Subcutaneous abdominal adipose tissue (tissue), 5 donors: ENCODE measurements around the gene RALB.
"Not testable (repeated sequence)": the region's sequence is repeated elsewhere in the genome, so short reads cannot be mapped to it uniquely, and the experiment has no call there.

Source experiments
- H3K27ac ChIP-seq: one replicate; pipeline ENCODE4 v1.7.0; 2013; ENCODE audit warnings: low read depth, mild to moderate bottlenecking, inconsistent platforms, low read length, moderate library complexity
- H3K27me3 ChIP-seq, 5 donors: one replicate each; pipeline ENCODE4 v1.7.0; 2013; ENCODE audit warnings: low read length in 5 of 5, inconsistent platforms in 1 of 5; ENCODE audit not compliant: control insufficient read depth in 5 of 5, insufficient read depth in 4 of 5
- H3K36me3 ChIP-seq, 5 donors: one replicate each; pipeline ENCODE4 v1.7.0; 2013; ENCODE audit warnings: low read length in 5 of 5; ENCODE audit not compliant: control insufficient read depth in 5 of 5, insufficient read depth in 5 of 5
- H3K4me1 ChIP-seq, 5 donors: one replicate each; pipeline ENCODE4 v1.7.0; 2013; ENCODE audit warnings: low read length in 5 of 5, mild to moderate bottlenecking in 3 of 5, moderate library complexity in 1 of 5; ENCODE audit not compliant: control insufficient read depth in 5 of 5, insufficient read depth in 5 of 5
- H3K4me3 ChIP-seq, 5 donors: one replicate each; pipeline ENCODE4 v1.7.0; 2013; ENCODE audit warnings: low read length in 5 of 5, low read depth in 1 of 5
- H3K9ac ChIP-seq, 5 donors: one replicate each; pipeline ENCODE4 v1.7.0; 2013; ENCODE audit warnings: low read length in 5 of 5, mild to moderate bottlenecking in 4 of 5, moderate library complexity in 3 of 5
- H3K9me3 ChIP-seq, 5 donors: one replicate each; pipeline ENCODE4 v1.7.0; 2013; ENCODE audit warnings: low read length in 5 of 5; ENCODE audit not compliant: control insufficient read depth in 5 of 5
- donor health status: healthy.
- donor health status: healthy.
- donor health status: healthy.
- donor health status: healthy.
- donor health status: healthy.

The RALB gene

DNA sequence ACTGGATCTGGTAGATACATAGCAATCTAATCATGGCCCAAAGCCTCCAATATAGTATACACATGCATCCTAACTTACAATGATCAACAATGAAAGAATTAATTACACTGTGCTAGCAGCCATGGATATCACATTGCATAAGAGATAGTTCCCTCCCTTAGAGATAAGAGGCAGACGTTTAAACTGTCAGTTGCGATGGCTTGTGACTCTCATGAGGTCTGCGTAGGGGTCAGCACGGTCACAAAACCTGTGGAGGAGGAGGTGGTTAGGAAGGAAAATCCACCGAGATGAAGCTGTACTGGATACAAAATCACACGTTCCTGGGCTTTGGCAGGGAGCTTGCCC lies 800 bp upstream of the RALB start:
- Histone ChIP-seq H3K4me1 (peaks cover 12 to 50% (median 34%) of the 10 kb centered on the region in 5 donors), H3K9ac (peak overlapping the region in 2 of 5 donors; percentile 66 to 67), H3K27me3 (no peaks in the 10 kb centered on the region), H3K9me3 (no peaks in the 10 kb centered on the region), H3K4me3 (peak overlapping the region; percentile 71 to 91 (median 80)), H3K27ac (peak overlapping the region; percentile 37), H3K36me3 (no peaks in the 10 kb centered on the region)

DNA sequence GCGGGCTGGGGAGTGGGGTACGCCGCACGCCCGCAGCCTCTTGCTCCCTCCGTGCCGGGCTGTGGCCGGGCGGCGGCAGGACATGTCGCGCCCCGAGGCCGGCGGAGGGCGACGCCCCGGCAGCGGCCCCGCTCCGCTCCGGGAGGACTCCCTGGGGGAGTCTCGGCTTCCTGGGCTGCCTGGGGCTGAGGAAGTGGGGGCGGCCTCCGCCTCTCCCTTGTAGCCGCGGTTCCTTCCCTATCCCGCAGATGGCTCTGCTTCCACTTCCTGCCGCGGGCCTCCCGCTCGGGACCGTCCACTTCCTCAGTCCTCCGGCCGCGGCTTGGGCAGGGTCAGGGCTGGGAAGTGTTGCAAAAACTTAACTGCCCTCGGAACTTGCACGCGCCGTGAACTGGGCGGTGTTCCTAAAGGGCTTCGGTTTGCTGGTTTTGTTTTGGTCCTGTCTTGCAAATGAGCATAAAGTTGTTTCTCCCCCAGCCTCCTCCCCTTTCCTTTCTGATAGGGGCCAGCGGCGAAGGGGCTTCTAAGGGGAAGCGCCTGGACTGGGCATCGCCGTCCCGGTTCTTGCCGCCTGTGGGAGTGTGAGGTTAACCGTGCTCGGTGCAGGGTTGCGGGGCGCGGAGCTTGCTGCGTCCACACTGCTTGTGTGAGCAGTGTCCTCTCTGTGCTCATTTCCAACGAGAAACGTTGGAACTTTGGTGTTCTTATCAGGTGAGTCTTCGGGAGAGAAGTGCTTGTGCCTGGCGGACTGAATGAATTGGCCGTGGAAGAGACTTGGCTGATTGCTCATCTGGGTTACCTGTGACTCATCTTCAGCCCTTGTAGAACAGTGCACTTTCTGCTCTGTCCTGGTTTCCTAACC lies 600 bp downstream of the RALB start:
- Histone ChIP-seq H3K4me1 (peaks cover 11 to 52% (median 46%) of the 10 kb centered on the region in 5 donors), H3K9me3 (no peaks in the 10 kb centered on the region), H3K36me3 (no peaks in the 10 kb centered on the region), H3K9ac (peak overlapping the region; percentile 68 to 84 (median 78)), H3K4me3 (peak overlapping the region; percentile 71 to 92 (median 87)), H3K27me3 (no peaks in the 10 kb centered on the region), H3K27ac (peak overlapping the region; percentile 82)

DNA sequence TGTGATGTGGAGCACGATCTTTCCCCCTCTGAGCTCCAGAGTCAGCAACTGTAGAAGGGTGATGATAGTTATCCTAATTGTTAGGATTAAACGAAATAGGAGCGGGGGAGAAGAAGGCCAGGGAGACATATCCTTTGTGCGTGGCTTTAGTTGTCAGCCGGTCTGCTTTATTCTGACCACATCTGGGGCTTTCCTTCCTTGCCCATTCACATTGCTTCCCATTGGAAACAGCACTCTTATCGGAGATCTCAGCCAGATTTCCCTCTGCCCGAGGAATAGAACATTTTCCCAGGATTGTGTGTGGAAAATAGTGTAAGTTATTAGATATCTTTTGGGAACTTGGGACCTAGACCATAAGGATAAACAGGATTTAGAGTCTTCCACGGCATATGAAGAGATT lies 1.5 kb downstream of the RALB start:
- H3K4me3 ChIP-seq: peak overlapping the region; percentile 71 to 92 (median 87)
- no peaks in the 10 kb centered on the region for H3K9me3 ChIP-seq
- peak overlapping the region in 4 of 5 donors; percentile 14 to 84 (median 72) for H3K9ac ChIP-seq
- no peaks in the 10 kb centered on the region for H3K27me3 ChIP-seq
- H3K36me3 ChIP-seq: no peaks in the 10 kb centered on the region
- peaks cover 11 to 53% (median 50%) of the 10 kb centered on the region in 5 donors for H3K4me1 ChIP-seq
- peak overlapping the region; percentile 82 for H3K27ac ChIP-seq

DNA sequence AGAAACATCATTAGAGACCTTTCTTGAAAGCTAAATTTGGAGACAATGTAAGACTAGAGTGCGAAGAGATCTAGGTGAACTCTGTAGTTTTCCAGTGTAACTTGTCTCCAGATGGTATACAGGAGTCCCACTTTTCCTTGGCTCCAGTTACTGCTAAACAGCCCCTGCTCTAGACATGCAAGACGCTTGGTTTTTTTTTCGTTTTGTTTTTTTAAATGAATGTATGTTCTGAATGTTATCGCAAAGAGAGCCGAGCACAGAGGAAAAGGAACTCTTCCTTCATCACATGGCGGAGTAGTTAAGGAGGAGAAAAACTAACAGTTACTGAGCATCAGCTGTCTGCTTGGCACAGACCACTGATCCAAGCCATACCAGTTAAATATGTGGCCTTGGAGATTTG lies 2.4 kb downstream of the RALB start:
- Histone ChIP-seq H3K9ac (no peak overlapping the region), H3K36me3 (no peaks in the 10 kb centered on the region), H3K27ac (no peak overlapping the region), H3K4me1 (peaks cover 11 to 54% (median 50%) of the 10 kb centered on the region in 5 donors), H3K27me3 (no peaks in the 10 kb centered on the region), H3K9me3 (peaks cover 0 to under 1% (median 0%) of the 10 kb centered on the region in 5 donors), H3K4me3 (peak overlapping the region in 2 of 5 donors; percentile 29 to 71)

DNA sequence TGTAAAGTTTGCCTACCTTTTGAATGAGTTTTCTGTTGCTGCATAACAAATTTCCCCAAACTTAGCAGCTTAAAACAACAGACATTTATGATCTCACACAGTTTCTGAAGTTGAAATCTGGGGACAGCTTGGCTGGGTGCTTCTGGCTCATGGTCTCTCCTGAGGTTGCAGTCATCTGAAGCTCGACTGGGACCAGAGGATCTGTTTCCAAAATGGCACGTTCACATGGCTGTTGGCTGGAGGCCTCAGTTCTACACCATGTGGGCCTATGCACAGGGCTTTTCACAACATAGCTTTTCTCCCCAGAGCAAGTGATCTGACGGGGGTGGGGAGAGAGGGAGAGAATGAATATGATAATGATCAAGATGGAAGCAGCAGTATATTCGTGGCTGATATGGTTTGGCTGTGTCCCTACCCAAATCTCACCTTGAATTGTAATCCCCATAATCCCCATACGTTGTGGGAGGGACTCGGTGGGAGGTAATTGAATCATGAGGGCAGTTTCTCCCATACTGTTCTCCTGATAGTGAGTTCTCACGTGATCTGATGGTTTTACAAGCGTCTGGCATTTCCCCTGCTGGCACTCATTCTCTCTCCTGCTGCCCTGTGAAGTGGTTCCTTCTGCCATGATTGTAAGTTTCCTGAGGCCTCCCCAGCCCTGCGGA lies 3.5 kb downstream of the RALB start:
- Histone ChIP-seq H3K4me1 (peaks cover 11 to 63% (median 56%) of the 10 kb centered on the region in 5 donors), H3K27ac (no peak overlapping the region), H3K4me3 (peak overlapping the region in 1 of 5 donors; percentile 11), H3K27me3 (no peaks in the 10 kb centered on the region), H3K9ac (no peak overlapping the region), H3K36me3 (no peaks in the 10 kb centered on the region), H3K9me3 (peaks cover 0 to 6% (median 0%) of the 10 kb centered on the region in 5 donors)

DNA sequence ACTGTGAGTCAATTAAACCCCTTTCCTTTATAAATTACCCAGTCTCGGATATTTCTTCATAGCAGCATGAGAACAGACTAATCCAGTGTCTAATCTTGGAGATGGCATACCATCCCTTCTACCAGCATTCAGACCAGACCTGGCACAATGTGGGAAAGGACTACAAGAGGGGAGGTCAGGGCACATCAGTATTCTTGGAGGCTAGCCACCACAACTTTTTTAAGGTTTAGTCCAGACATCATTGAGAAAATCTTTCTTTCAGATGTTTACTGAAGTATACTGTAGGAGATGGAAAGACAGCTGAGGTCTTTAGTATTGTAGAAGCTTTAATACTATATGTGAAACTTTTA lies 4.0 kb downstream of the RALB start:
- no peaks in the 10 kb centered on the region for H3K36me3 ChIP-seq
- peaks cover 11 to 66% (median 58%) of the 10 kb centered on the region in 5 donors for H3K4me1 ChIP-seq
- H3K9ac ChIP-seq: peak overlapping the region in 1 of 5 donors; percentile 20
- H3K27ac ChIP-seq: no peak overlapping the region
- no peaks in the 10 kb centered on the region for H3K27me3 ChIP-seq
- peaks cover 0 to 6% (median 0%) of the 10 kb centered on the region in 5 donors for H3K9me3 ChIP-seq
- no peak overlapping the region for H3K4me3 ChIP-seq

DNA sequence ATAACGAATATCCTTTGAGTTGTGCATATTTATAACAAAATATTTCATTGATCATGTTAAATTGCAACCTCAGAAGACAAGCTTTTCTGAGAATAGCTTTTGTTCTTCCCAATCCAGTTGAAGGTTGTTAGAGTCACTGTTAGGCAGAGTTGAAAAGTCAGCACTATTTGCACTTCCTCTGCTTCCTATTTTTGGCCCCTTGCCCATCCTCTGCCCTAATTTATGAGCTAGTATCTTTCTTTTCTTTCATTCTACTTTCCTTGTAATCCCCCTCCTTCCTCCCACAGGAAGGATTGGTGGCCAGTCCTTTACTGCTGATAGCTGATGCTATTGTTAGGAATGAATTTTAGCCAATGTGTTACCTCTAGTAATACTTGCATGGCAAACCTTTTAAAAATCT lies 4.9 kb downstream of the RALB start:
- no peak overlapping the region for H3K27ac ChIP-seq
- no peak overlapping the region for H3K4me3 ChIP-seq
- H3K27me3 ChIP-seq: no peaks in the 10 kb centered on the region
- H3K4me1 ChIP-seq: peaks cover 11 to 68% (median 56%) of the 10 kb centered on the region in 5 donors
- no peaks in the 10 kb centered on the region for H3K36me3 ChIP-seq
- H3K9me3 ChIP-seq: peaks cover 0 to 6% (median 0%) of the 10 kb centered on the region in 5 donors
- H3K9ac ChIP-seq: no peak overlapping the region

DNA sequence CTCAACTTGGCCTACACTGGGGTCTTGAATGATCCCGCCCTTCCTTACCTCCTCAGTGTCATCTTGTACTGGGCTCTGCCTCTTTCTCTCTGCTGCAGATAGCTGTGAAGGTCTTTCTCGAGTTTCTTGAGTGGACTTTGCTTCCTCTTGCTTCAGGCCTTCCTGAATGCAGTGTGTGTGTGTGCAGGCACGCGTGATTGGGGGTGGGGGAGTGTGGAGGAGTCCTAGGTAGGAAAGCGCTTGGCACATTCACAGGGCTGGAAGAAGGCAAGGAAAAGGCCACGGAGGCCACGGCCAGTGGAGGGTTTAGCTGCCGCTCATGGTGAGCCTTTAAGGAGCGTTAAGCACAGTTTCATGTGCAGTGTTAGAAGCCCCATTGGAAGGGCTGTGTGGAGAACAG lies 5.5 kb downstream of the RALB start:
- peaks cover 11 to 71% (median 56%) of the 10 kb centered on the region in 5 donors for H3K4me1 ChIP-seq
- no peaks in the 10 kb centered on the region for H3K27me3 ChIP-seq
- no peaks in the 10 kb centered on the region for H3K36me3 ChIP-seq
- no peak overlapping the region for H3K27ac ChIP-seq
- no peak overlapping the region for H3K4me3 ChIP-seq
- H3K9ac ChIP-seq: no peak overlapping the region
- H3K9me3 ChIP-seq: peaks cover 0 to 6% (median 0%) of the 10 kb centered on the region in 5 donors

DNA sequence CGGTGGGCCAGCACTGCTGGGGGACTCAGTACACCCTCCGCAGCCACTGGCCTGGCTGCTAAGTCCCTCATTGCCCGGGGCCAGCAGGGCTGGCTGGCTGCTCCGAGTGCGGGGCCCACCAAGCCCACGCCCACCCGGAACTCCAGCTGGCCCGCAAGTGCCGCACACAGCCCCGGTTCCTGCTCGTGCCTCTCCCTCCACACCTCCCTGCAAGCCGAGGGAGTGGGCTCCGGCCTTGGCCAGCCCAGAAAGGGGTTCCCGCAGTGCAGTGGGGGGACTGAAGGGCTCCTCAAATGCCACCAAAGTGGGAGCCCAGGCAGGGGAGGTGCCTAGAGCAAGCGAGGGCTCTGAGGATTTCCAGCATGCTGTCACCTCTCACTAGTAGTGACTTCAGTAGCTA lies 7.3 kb downstream of the RALB start:
- H3K4me1 ChIP-seq: peaks cover 5 to 57% (median 41%) of the 10 kb centered on the region in 5 donors
- not testable (repeated sequence) for H3K27ac ChIP-seq, H3K36me3 ChIP-seq, H3K27me3 ChIP-seq, H3K9ac ChIP-seq, H3K9me3 ChIP-seq
- H3K4me3 ChIP-seq: peak overlapping the region in 1 of 5 donors; percentile 5

DNA sequence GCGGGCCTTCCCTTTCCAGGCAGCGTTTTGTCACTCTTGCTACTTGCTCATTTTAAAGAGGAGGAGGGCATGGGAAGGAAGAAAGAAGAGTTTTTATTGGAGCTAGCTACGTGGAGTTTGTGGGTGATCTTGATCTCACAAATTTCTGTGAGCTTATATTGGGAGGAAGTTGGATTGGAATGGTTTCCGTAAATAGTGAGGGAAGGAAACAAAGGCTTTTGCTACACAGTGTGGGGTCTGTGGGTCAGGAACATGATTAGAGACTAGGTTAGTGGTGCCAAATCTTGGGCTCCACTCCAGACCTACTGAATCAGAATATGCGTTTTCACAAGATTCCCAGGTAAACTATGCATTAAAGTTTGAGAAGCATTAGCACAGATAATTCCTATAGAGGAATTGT lies 8.1 kb downstream of the RALB start:
- Histone ChIP-seq H3K9ac (no peak overlapping the region), H3K4me3 (peak overlapping the region in 2 of 5 donors; percentile 5 to 18), H3K27me3 (no peaks in the 10 kb centered on the region), H3K4me1 (peaks cover 3 to 58% (median 41%) of the 10 kb centered on the region in 5 donors), H3K36me3 (no peaks in the 10 kb centered on the region), H3K9me3 (peaks cover 0 to 6% (median 0%) of the 10 kb centered on the region in 5 donors), H3K27ac (no peak overlapping the region)
